Erythroblast (primary cell): Measurements from ENCODE around the gene KCP.

Experiments used
- DNase-seq, 2 experiments: peaks; one replicate each; lab custom pipeline; 2025; lab: John Stamatoyannopoulos, UW
- GATA1 ChIP-seq: IDR thresholded peaks from 2 replicates; pipeline ENCODE4 v1.6.1; 2011; ENCODE audit warnings: low read depth, mild to moderate bottlenecking, control low read depth, low read length, moderate library complexity
- POLR2A ChIP-seq: IDR thresholded peaks from 2 replicates; pipeline ENCODE4 v1.6.1; 2011; ENCODE audit warnings: mild to moderate bottlenecking, low read length

The KCP gene

GRCh38 chr7:128912281-128912680 is 1.8 kb upstream of the KCP start:
- no peak for TF ChIP-seq POLR2A
- no peak for TF ChIP-seq GATA1
- no peak for DNase-seq

- DNase-seq, result no peak
- TF ChIP-seq POLR2A (no peak), GATA1 (no peak)
Observed at GRCh38 chr7:128911423-128912031, 1.0 kb upstream of the KCP start.

- DNase-seq, result no peak
- TF ChIP-seq GATA1 (no peak), POLR2A (no peak)
Observed at GRCh38 chr7:128909625-128910568, 612 bp downstream of the KCP start.

- DNase-seq, result no peak
- TF ChIP-seq POLR2A (no peak), GATA1 (no peak)
Observed at GRCh38 chr7:128908750-128909624, 1.5 kb downstream of the KCP start.

GRCh38 chr7:128906766-128907559 is 3.5 kb downstream of the KCP start:
- TF ChIP-seq GATA1, result no peak
- no peak for TF ChIP-seq POLR2A
- no peak for DNase-seq

GRCh38 chr7:128906001-128906765 is 4.3 kb downstream of the KCP start:
- no peak for DNase-seq
- TF ChIP-seq POLR2A (no peak), GATA1 (no peak)

- TF ChIP-seq GATA1 (no peak), POLR2A (no peak)
- DNase-seq, result peak; percentile 37 to 66
Observed at GRCh38 chr7:128904381-128905197, 5.9 kb downstream of the KCP start.

- no peak for DNase-seq
- TF ChIP-seq GATA1 (no peak), POLR2A (no peak)
Observed at GRCh38 chr7:128903621-128904361, 6.7 kb downstream of the KCP start.

GRCh38 chr7:128902761-128903585 is 7.5 kb downstream of the KCP start:
- no peak for TF ChIP-seq POLR2A
- TF ChIP-seq GATA1, result no peak
- no peak for DNase-seq

GRCh38 chr7:128900237-128900636 is 10.3 kb downstream of the KCP start:
- no peak for TF ChIP-seq GATA1
- DNase-seq, result no peak
